Left ventricle myocardium superior (tissue), 1 donor: ENCODE data around the gene NHSL2. TPM values are rescaled to one million over a fixed set of nuclear protein-coding genes. Genes with fewer than 3 reads are reported as not detected.
"Not testable (repeated sequence)": the region's sequence is repeated elsewhere in the genome, so short reads cannot be mapped to it uniquely, and the experiment has no call there.

Experiments
- ATAC-seq: fragments of 200-7000 bp; cut with Tn5 transposase; one replicate; pipeline ENCODE4 v1.9.1; 2020; ENCODE audit warnings: mild to moderate bottlenecking, moderate library complexity
- DNase-seq: peaks from one replicate; pipeline ENCODE4 v3.0.0-alpha.2; 2020
- intact Hi-C: fragments of 100-400 bp; cut with micrococcal nuclease; formaldehyde crosslinking; loops from one replicate; pipeline ENCODE4 v1.11.0; 2022
- total RNA-seq: library from RNA; stranded (reverse); fragmentation: NEBNext Ultra II Directional; extraction: Animal tissue kit (Norgen Biotek cat#: 25700); gene quantifications from one replicate; pipeline ENCODE4 v1.2.1, GENCODE V29; 2021
- donor health status: DM: no; HTN: yes; CAD: no; lungs with severe emphysema.

Gene NHSL2
- total RNA-seq, 1 donor from 2014 or later = 3.7 TPM

DNA sequence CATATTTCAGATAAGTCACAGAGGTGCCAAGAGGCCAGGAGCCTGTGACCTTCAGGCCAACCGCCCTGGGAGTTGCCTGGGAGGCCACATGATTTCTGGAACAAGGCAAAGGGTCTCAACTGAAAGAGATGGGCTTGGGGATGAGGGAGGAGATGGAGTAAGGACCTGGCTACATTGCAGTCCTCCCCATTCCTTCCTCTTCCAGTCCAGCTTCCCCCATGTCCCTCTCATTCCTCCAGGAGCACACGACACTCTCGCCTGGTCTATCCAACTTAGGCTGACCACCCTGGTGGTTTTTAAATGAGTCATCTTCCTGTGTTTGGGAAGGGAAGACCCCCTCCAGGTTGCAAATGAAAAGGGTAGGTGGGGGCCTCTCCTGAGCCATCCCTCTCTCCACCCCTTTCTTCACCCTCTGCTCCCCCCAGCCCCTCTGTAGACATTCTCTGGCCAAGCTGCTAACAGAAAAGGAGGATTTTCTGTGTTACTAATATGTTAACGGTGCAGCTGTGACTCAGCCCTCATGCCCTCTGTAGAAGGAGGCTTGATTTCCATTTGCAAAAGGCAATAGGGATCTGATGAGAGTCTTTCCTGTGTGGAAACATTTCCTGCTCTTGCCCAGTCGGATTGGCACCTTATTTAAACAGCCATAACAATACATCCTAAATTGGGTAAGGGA, 141.9 kb downstream of the NHSL2 start:
- ATAC-seq (no peak), DNase-seq (no peak)
- intact Hi-C loops = no loop called here

DNA sequence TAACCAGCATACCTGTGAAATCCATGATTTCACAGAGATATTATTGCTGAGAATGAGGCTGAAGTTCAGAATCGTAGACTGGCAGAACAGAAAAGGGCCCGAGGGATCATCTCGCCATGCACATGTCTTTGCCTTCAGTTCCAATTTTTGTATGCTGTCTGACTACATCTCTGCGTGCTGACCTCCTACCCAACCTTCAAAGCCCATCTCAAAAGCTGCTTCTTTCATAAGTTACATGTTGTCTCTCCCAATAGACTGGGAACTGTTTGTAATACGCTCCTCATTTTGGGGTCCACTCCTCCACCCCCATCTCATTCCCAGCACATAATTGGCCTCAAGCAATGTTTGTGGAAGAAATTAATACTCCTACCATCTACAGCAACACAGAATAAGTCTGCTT, 142.9 kb downstream of the NHSL2 start:
- ATAC-seq (no peak), DNase-seq (no peak)
- intact Hi-C loops = no loop called here

DNA sequence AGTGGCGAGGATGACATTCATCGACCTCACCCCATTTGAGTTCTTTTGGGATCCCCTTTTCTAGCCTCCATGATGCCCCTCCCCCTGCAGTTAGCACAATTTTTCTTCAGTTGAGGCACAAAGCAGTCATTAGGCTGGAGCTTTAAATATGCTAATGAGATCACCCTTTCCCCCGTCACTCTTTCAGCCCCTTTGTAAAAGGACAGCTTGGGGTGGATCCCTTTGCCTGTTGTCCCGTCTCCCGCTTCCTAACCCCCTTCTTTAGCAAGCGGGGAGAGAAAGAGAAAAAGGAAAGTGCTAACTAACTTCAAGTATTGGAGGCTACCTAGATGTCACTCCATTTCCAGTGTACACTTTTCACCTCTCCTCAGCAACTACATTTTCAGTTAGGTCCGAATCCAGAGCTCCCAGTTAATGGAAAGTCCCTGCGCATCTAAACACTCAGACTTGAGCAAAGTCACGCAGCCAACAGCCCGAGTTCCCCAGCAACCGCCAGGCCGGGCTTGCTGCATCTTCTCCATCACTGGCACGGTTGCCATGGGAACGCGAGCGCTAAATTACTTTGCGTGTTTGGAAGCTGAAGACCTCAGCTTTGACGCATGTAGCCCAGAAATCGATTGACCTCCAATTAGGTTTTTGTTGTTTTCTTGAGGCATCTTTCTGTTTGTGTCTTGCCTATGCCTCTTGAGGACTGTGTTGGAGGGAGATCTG, 144.3 kb downstream of the NHSL2 start:
- no peak for DNase-seq

DNA sequence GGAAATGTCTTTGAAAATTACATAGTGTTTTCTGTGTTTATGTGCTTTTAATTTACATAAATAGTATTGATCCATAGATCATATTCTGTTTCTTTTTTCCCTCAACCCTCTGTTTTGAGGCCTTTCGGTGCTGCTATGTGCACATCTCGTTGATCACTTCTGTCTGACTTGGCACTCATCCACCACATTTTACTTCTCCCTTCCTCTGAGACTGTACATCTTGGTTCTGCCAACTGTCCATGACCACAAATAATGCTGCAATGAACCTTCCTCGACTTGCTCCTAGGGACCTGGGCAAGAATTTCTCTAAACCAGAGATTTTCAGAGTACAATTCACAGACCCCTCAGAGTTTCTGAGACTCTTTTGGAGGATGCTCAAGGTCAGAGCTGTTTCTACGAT, 146.7 kb downstream of the NHSL2 start:
- DNase-seq (no peak), ATAC-seq (no peak)
- intact Hi-C loops = no loop called here

More for the DNA sequence above, 144.3 kb downstream of the NHSL2 start:
- no peak for ATAC-seq
- intact Hi-C loops = no loop called here

DNA sequence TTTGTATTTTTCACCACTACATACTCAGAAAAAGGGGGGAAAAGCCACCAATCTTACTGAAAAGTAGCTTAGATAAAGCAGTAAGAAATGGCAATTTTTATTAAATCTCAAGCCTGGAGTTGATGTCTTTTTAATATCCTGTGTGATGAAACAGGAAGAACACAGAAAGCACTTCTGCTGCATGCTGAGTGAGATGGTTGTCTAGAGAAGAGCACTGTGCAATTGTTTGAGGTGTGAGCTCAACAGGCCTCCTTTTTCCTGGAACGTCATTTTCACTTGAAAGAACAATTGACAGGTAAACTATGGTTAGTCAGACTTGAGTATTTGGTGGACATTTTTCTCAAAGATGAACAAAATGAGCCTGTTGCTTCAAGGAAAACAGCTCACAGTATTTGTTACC, 147.2 kb downstream of the NHSL2 start:
- DNase-seq (no peak), ATAC-seq (no peak)
- intact Hi-C loops = no loop called here

DNA sequence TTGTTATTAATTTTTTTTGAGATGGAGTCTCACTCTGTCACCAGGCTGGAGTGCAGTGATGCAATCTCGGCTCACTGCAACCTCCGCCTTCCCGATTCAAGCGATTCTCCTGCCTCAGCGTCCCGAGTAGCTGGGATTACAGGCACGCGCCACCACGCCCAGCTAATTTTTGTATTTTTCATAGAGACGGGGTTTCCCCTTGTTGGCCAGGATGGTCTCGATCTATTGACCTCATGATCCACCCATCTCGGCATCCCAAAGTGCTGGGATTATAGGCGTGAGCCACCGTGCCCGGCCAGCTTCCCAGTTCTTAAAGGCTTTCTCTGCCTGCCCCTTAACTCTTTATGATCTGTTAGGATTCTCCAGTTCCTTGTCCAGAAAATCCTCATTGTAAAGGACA, 147.7 kb downstream of the NHSL2 start:
- ATAC-seq, DNase-seq, intact Hi-C loops: not testable (repeated sequence)

DNA sequence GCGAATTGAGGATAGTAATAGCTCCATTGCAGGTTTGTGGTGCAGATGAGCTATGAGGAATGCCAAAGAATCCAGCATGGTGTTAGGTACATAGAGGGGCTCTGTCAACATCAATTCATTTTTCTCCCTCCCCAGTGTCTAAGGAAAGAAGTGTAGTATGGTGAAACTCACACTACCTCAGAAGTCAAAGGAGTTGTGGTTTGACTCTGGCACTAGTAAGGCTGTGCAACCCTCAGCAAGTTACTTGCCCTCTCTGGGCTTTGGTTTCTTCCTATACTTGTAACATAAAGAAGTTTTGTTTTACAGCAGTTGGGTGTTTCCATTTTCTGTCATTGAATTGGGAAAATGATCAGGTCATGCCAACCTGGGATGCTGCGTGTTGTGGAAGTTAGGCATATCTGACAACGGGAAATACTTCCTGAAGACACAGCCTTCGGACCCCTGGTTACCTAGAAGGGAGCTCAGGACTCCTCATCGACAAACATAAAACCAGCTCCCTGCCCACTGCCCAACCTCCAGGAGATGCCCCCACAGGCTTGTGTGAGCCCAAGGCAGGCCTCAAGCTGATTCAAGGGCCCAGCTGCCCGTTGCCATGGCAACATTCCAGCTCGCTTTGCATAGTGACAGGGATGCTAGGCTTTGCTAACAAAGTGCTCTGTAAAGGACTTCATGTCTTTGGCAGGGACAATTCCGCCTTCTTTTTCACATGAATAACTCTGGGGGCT, 149.7 kb downstream of the NHSL2 start:
- intact Hi-C loops = no loop called here
- ATAC-seq (no peak), DNase-seq (no peak)

DNA sequence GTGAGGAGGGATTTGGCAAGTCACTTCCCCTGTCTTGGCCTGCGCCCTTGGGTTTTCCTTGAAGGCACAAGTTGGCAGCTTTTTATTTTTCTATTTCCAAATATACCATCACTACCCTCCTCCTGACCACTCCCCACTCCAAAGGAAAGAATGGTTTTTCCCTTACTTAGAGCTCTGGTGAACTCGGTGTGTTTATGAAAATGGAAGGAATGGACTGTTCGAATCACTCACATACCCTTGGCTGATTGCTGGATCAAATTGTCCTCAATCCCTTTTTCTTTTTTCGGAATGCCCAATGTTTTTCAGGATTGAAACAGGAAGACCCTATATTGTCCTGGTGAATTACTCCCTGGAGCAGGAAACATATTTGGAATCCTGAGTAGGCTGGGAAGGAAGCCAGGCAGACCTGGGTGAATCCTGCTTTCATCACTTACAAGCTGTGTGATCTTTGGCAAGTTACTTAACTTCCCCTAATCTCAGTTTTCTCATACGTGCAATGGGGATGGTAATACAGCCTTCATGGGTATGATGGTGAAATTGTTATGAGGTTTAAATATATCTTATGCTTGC, 150.4 kb downstream of the NHSL2 start:
- intact Hi-C loops = no loop called here
- DNase-seq (no peak), ATAC-seq (no peak)

DNA sequence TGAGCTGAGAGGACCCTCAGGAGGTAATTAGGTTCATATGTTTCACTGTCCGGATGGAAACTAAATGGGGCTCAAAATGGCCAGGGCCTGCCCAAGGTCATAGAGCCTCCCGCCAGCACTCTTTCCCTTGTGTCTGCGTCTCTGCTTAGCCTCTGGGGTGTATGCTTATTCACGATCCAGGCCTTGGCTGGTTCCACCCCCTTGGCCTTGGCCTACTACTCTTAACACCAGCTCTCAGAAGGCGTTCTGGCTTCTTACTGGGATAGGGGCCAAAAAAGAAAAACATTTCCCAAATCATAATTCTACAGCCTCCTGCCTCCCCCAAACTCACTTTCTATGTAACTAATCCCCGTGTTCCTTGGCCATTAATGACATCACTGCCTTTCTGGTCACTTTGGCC, 152.3 kb downstream of the NHSL2 start:
- intact Hi-C loops = no loop called here
- DNase-seq (peak; percentile 52), ATAC-seq (peak; percentile 92)

DNA sequence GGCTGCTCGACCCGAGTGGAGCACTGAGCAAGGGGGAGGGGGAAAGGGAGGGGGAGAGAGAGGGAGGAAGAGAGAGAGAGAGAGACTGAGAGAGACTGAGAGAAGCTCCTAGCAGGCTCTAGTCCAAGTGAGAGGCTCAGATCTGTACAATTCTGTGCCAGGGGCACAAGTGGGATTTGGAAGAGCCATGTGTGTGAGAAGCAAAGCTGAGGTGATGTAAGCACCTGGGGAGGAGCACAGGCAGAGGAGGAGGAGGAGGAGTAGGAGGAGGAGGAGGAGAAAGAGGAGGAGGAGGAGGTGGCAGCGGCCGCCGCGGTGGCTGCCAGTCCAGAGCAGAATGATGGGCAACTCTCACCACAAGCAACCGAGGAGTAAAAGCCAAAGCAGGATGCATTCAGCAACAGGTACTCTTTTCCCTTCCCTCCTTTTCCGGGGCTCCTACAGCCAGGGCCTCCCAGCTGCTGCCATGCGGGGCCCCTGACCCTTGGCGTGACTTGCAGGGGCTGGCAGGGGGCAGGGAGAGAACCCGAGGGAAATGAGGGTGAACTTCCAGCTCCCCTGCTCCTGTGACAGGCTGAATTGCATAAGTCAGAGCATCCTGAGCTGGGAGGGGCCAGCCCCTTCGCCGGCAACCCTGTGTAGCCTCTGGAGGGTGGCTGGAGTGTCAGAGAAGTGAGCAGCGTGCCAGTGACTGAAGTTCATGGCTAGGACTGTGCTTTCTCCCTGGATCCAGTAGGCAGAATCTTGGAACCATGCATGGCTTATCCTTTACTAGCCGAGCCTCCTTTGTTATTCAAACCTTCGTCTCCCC, 158.9 kb downstream of the NHSL2 start:
- peak; percentile 24 for ATAC-seq
- no peak for DNase-seq
- intact Hi-C loops = no loop called here

DNA sequence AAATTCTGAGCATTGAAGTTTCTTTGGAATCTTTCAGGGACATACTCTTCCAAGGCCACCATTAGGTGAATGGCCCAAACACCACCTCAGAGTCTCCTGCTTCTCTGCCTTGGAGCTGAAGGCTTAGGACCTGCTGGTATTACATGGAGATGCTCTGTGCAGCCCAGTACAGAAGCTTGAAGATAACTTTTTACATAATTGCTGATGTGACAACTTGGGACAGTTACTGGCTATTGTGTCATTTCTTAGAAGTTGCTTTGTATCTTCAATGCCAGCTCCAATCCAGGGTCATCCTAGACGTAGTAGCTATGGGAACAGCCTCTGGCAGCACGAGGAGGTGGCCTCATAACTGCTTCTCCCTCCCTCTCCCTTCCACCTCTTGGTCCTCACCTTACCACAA, 160.6 kb downstream of the NHSL2 start:
- ATAC-seq = no peak
- no peak for DNase-seq
- intact Hi-C loops = no loop called here

DNA sequence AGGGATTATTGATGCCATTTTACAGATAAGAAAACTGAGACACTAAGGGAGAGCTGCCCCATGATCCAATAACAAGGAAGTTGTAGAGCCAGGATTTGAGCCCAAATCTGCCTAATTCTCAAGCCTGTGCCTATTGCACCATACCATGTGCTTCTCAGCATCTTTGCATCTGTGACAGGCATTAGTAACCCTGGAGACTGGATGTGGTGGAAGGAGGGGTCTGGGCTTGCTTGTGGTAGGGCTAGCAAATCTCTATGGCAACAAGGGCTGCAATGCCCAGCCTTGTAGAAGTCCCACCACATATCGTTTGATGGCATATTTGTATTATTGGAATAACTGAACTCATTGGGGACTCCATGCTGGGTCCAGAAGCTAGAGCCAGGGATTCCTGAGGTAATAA, 163.0 kb downstream of the NHSL2 start:
- DNase-seq (no peak), ATAC-seq (no peak)
- intact Hi-C loops = no loop called here

DNA sequence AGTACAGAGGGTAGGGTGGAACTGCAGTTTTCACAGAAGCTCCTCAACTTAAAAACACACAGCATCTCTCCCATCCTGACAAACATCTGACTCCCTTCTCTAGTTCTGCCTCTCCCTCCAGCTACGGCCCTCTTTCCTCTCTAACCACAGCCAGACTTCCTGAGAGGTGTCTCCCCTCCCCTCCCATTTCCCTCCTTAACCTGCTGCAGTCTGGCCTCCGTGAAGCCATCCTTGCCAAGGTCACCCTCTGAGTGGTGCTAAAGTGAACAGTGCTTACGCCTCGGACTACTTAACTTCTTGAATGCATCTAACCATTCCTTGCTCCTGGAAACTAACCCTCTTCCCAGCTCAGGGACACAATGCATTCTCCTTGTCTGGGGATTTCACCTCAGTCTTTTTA, 167.8 kb downstream of the NHSL2 start:
- intact Hi-C loops = no loop called here
- peak; percentile 25 for ATAC-seq
- DNase-seq = no peak

DNA sequence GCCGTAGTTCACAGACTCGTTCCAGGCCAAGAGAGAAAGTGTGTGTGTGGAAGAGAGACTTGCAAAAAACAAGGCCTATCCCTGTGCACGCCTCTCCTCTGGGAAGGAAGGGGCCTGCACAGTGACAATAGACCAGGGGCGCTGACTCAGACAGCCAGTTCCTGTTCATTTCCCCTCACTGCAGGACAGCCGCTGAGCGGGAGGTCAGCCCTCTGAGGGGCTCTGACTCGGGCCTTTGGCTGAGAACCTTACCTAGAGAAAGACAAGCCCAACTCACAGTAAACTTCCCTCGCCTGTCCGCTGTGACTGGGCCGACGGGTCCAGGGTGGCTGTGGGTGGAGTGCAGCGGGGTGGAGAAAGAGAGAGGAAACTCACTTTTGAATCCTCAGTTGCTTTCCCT, 169.0 kb downstream of the NHSL2 start:
- ATAC-seq (peak; percentile 83), DNase-seq (peak; percentile 42)
- intact Hi-C loops = no loop called here

DNA sequence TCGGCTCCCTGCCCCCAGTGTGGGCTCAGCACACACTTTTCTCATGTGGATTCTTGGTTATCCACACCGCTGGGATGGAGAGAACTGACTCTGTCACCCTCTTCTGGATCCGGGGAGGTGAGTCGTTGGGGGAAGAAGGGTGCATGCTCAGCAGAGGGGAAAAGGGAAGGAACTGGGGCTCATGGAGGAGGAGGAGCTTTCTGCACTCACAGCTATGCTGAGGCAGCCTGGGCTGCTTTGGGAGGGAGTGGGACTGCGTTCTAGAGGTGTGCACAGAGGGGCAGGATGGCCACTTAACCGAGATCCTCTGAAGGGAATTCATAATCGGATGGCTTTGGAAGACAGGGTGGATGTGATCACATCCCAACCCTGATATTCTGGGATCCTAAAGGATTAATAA, 169.5 kb downstream of the NHSL2 start:
- intact Hi-C loops = no loop called here
- ATAC-seq (peak; percentile 55), DNase-seq (no peak)

DNA sequence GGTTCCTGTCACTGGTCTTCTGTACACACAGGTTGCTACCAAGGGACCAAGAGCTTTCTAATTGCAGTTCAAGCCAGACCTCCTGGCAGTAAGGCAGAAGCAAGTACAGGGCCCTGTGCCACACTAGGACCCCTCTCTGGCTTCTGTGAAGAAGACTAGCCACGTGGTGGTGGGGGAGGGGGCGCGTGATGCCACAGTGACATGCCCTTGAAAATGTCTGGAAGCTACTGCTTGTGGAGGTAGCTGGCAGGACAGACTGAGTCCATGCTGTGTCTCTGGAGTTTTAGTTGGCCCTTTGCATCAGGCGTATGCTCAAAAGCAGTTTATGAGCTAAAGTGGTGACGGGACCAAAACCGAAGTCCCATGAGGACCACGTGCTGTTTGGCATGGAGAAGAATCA, 170.2 kb downstream of the NHSL2 start:
- DNase-seq (no peak), ATAC-seq (no peak)
- intact Hi-C loops = no loop called here

DNA sequence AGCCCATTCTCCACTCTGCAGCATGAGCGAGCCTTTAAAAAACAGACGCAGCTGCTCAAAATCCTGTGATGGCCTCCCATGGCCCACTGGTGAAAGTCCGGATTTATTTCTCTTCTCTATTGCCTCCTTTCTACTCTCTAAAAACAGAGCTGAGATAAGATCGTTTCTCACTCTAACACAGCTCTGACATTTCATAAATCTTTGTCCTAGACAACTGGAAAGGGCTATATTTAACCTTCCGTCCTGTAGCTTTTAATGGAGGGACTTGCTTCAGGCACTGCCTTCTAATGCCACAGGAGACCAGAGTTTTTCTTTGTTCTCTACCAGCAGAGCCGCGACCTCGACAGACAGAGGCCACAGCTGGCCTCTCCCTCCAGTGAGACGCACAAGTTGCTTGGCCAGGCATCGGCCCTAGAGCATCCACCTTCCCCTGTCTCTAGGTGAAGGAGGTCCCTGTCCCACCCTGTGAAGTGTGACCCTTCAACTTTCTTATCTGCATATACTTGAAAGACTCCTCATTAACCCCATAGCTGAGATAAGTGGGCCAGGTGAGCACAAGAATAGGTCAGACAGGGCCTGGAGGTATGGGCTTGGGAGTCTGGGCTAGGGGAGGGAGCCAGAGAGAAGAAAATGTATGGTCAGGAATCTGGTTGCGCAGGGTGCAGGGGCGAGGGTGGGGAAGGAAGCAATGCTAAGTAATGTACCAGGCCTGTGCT, 171.1 kb downstream of the NHSL2 start:
- DNase-seq (no peak), ATAC-seq (no peak)
- intact Hi-C loops = no loop called here

DNA sequence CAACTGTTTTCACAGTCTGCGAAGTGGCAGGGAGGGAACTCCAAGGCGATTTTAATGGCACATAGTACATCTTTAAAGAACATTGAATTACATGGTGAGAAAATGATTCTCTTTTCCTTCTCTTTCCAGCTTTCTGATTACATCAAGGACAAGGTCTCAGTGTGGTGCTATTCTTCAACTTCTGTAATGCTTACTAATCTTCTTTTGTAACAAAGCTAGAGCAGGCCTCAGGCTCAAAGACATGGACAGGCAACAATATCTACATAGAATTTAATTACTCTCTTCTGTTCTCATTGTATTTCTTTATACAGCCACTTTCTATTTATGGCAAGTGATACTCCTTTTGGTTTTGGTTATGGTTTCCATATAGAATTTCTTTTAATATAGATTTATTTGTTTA, 172.6 kb downstream of the NHSL2 start:
- no peak for DNase-seq
- ATAC-seq = no peak
- intact Hi-C loops = no loop called here

DNA sequence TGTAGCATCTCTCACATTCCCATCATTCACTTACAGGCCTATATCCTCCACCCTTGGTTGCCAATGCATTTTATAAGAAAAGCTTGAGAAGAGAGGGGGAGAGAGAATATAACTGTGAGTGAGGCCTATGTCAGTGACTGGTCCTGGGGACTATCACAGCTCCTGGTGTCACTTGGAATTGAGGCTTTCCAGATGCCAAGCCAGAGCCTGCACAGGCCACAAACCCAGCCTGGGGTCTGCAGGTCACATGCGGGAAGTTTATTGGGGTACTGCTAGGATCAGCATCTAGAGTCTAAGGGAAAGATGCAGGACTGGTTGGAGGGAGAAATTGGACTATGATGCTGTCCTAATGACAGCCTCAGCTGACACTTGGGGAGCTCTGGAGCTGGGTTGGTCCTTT, 173.5 kb downstream of the NHSL2 start:
- ATAC-seq (no peak), DNase-seq (no peak)
- intact Hi-C loops = no loop called here
